WTC11 (cell line): ENCODE results near the gene MIER2. TPM values are rescaled to one million over a fixed set of nuclear protein-coding genes. Genes with fewer than 3 reads are reported as not detected.

ENCODE experiments used
- ATAC-seq: fragments of 200-7000 bp; cut with Tn5 transposase; 2 replicates; pipeline ENCODE4 v1.10.0; 2021; ENCODE audit warnings: mild to moderate bottlenecking, moderate library complexity
- CTCF ChIA-PET: fragments of 300-600 bp; sonication (Branson Sonifier 250); formaldehyde crosslinking; loops from one replicate; lab custom pipeline; 2021; ENCODE audit warnings: antibody characterized with exemption; lab: Charles Lee
- POLR2A ChIA-PET: fragments of 350-600 bp; sonication (Branson Sonifier 250); formaldehyde crosslinking; loops from one replicate; lab custom pipeline; 2021; ENCODE audit warnings: antibody characterized with exemption; lab: Charles Lee
- DNase-seq: peaks from one replicate; pipeline ENCODE4 v3.0.0; 2021; ENCODE audit warnings: low spot score
- H3K27ac Mint-ChIP-seq: 2 replicates; pipeline ENCODE4 v1.8.0; 2021; ENCODE audit warnings: mixed read lengths
- H3K27me3 Mint-ChIP-seq: 2 replicates; pipeline ENCODE4 v1.8.0; 2021; ENCODE audit warnings: low read depth, mild to moderate bottlenecking, moderate library complexity, mixed read lengths
- H3K36me3 Mint-ChIP-seq: 2 replicates; pipeline ENCODE4 v1.8.0; 2021; ENCODE audit warnings: mixed read lengths
- H3K4me1 Mint-ChIP-seq: 2 replicates; pipeline ENCODE4 v1.8.0; 2022; ENCODE audit warnings: mixed read lengths
- H3K4me3 Mint-ChIP-seq: 2 replicates; pipeline ENCODE4 v1.8.0; 2021; ENCODE audit warnings: mild to moderate bottlenecking, moderate library complexity, mixed read lengths
- H3K9me3 Mint-ChIP-seq: 2 replicates; pipeline ENCODE4 v1.8.0; 2021; ENCODE audit warnings: mixed read lengths
- ATF1 ChIP-seq: sonication (generic); formaldehyde crosslinking; IDR thresholded peaks from 2 replicates; pipeline ENCODE4 v1.8.1; 2023; ENCODE audit warnings: mild to moderate bottlenecking, moderate library complexity, missing genetic modification reagents
- ATF3 ChIP-seq: sonication (generic); formaldehyde crosslinking; conservative IDR thresholded peaks from 2 replicates; pipeline ENCODE4 v1.8.1; 2022; ENCODE audit warnings: mild to moderate bottlenecking, missing genetic modification reagents
- CTCF ChIP-seq: fragments of 200-600 bp; IDR thresholded peaks from 2 replicates; pipeline ENCODE4 v1.8.0; 2022; ENCODE audit warnings: antibody characterized with exemption
- E2F4 ChIP-seq: sonication (generic); formaldehyde crosslinking; IDR thresholded peaks from 2 replicates; pipeline ENCODE4 v1.8.1; 2022; ENCODE audit warnings: low read depth, mild to moderate bottlenecking, moderate library complexity, missing genetic modification reagents, borderline replicate concordance
- E2F5 ChIP-seq: sonication (generic); formaldehyde crosslinking; IDR thresholded peaks from 2 replicates; pipeline ENCODE4 v1.8.1; 2022; ENCODE audit warnings: mild to moderate bottlenecking, moderate library complexity, missing genetic modification reagents
- ELF4 ChIP-seq: sonication (generic); formaldehyde crosslinking; IDR thresholded peaks from 2 replicates; pipeline ENCODE4 v1.8.1; 2022; ENCODE audit warnings: low read depth, mild to moderate bottlenecking, moderate library complexity, missing genetic modification reagents
- EMX1 ChIP-seq: fragments of 250-450 bp; sonication (Bioruptor Pico); IDR thresholded peaks from 2 replicates; pipeline ENCODE4 v1.8.0; 2021; ENCODE audit warnings: mild to moderate bottlenecking
- FOXK1 ChIP-seq: sonication (generic); formaldehyde crosslinking; IDR thresholded peaks from 2 replicates; pipeline ENCODE4 v1.8.0; 2022; ENCODE audit warnings: mild to moderate bottlenecking, moderate library complexity, missing genetic modification reagents
- GABPB1 ChIP-seq: sonication (generic); formaldehyde crosslinking; IDR thresholded peaks from 2 replicates; pipeline ENCODE4 v1.8.1; 2023; ENCODE audit warnings: mild to moderate bottlenecking, missing genetic modification reagents
- IRF1 ChIP-seq: sonication (generic); formaldehyde crosslinking; IDR thresholded peaks from 2 replicates; pipeline ENCODE4 v1.8.0; 2023; ENCODE audit warnings: missing genetic modification reagents
- JUN ChIP-seq: sonication (generic); formaldehyde crosslinking; IDR thresholded peaks from 2 replicates; pipeline ENCODE4 v1.8.0; 2023; ENCODE audit warnings: mild to moderate bottlenecking, missing genetic modification reagents
- MAX ChIP-seq: sonication (generic); formaldehyde crosslinking; IDR thresholded peaks from 2 replicates; pipeline ENCODE4 v1.8.0; 2022; ENCODE audit warnings: mild to moderate bottlenecking, missing genetic modification reagents
- NFATC4 ChIP-seq: fragments of 250-450 bp; sonication (Bioruptor Pico); IDR thresholded peaks from 2 replicates; pipeline ENCODE4 v1.9.0; 2021; ENCODE audit warnings: mild to moderate bottlenecking
- NFE2L1 ChIP-seq: sonication (generic); formaldehyde crosslinking; IDR thresholded peaks from 2 replicates; pipeline ENCODE4 v1.8.1; 2023; ENCODE audit warnings: missing genetic modification reagents
- SMAD3 ChIP-seq: sonication (generic); formaldehyde crosslinking; IDR thresholded peaks from 2 replicates; pipeline ENCODE4 v1.8.0; 2022; ENCODE audit warnings: missing genetic modification reagents, mild to moderate bottlenecking, borderline replicate concordance
- SMAD4 ChIP-seq: sonication (generic); formaldehyde crosslinking; IDR thresholded peaks from 2 replicates; pipeline ENCODE4 v1.8.0; 2022; ENCODE audit warnings: mild to moderate bottlenecking, missing genetic modification reagents
- TCF7 ChIP-seq: sonication (generic); formaldehyde crosslinking; IDR thresholded peaks from 2 replicates; pipeline ENCODE4 v1.8.0; 2022; ENCODE audit warnings: mild to moderate bottlenecking, low read depth, missing genetic modification reagents, moderate library complexity
- ZMAT4 ChIP-seq: fragments of 250-450 bp; sonication (Bioruptor Pico); IDR thresholded peaks from 2 replicates; pipeline ENCODE4 v1.9.0; 2021; ENCODE audit warnings: mild to moderate bottlenecking
- ZNF138 ChIP-seq: sonication (generic); formaldehyde crosslinking; conservative IDR thresholded peaks from 2 replicates; pipeline ENCODE4 v1.8.1; 2022; ENCODE audit warnings: mild to moderate bottlenecking, moderate library complexity, missing genetic modification reagents
- ZNF219 ChIP-seq: sonication (generic); formaldehyde crosslinking; IDR thresholded peaks from 2 replicates; pipeline ENCODE4 v1.8.0; 2023; ENCODE audit warnings: missing genetic modification reagents, mild to moderate bottlenecking, borderline replicate concordance
- ZNF425 ChIP-seq: fragments of 250-450 bp; sonication (Bioruptor Pico); conservative IDR thresholded peaks from 2 replicates; pipeline ENCODE4 v1.9.0; 2021; ENCODE audit warnings: mild to moderate bottlenecking
- ZNF512 ChIP-seq: sonication (generic); formaldehyde crosslinking; IDR thresholded peaks from 2 replicates; pipeline ENCODE4 v1.8.1; 2022; ENCODE audit warnings: missing genetic modification reagents, borderline replicate concordance
- total RNA-seq: library from RNA; stranded (reverse); gene quantifications from 3 replicates; pipeline ENCODE4 v1.2.3, GENCODE V29; 2021

Gene MIER2
- total RNA-seq, 1 experiment from 2014 or later, result 56.3 TPM

GRCh38 chr19:328025-328505 is 16.5 kb downstream of the MIER2 start (continued):
- TF ChIP-seq CTCF, result no peak
- TF ChIP-seq EMX1 (CRISPR knock-in tag), result no peak
- no peak for TF ChIP-seq MAX (CRISPR knock-in tag)
- no peak for TF ChIP-seq ZMAT4 (CRISPR knock-in tag)
- no peak for TF ChIP-seq ZNF138 (CRISPR knock-in tag)

GRCh38 chr19:327291-328024 is 17.1 kb downstream of the MIER2 start:
- DNase-seq (no peak), ATAC-seq (no peak)
- H3K4me1 Mint-ChIP-seq, result no peaks in the 10 kb centered on the region
- H3K27ac Mint-ChIP-seq, result no peak overlapping the region
- no peak overlapping the region for H3K4me3 Mint-ChIP-seq
- TF ChIP-seq GABPB1 (CRISPR knock-in tag) (no peak), NFATC4 (no peak), NFE2L1 (CRISPR knock-in tag) (no peak), SMAD3 (CRISPR knock-in tag) (no peak), E2F4 (CRISPR knock-in tag) (no peak)
- no peaks in the 10 kb centered on the region for H3K27me3 Mint-ChIP-seq
- ChIA-PET CTCF (no interaction called here), POLR2A (no interaction called here)
- peaks cover 4% of the 10 kb centered on the region for H3K9me3 Mint-ChIP-seq
- H3K36me3 Mint-ChIP-seq, result peaks cover 59% of the 10 kb centered on the region

- Mint-ChIP-seq H3K4me1 (no peaks in the 10 kb centered on the region), H3K4me3 (no peak overlapping the region), H3K27ac (no peak overlapping the region), H3K9me3 (peaks cover 4% of the 10 kb centered on the region), H3K36me3 (peaks cover 59% of the 10 kb centered on the region), H3K27me3 (no peaks in the 10 kb centered on the region)
- CTCF ChIA-PET, result no interaction called here
- POLR2A ChIA-PET, result no interaction called here
- no peak for ATAC-seq
- no peak for DNase-seq
- no peak for TF ChIP-seq ATF3 (CRISPR knock-in tag)
- no peak for TF ChIP-seq SMAD4
- no peak for TF ChIP-seq E2F5
- no peak for TF ChIP-seq IRF1 (CRISPR knock-in tag)
- TF ChIP-seq ATF1 (CRISPR knock-in tag), result no peak
- no peak for TF ChIP-seq ZNF219 (CRISPR knock-in tag)
- TF ChIP-seq ELF4 (CRISPR knock-in tag), result no peak
- TF ChIP-seq ZNF425, result no peak
- no peak for TF ChIP-seq TCF7 (CRISPR knock-in tag)
- no peak for TF ChIP-seq ZNF512 (CRISPR knock-in tag)
- TF ChIP-seq FOXK1 (CRISPR knock-in tag), result no peak
- TF ChIP-seq JUN (CRISPR knock-in tag), result no peak
Measured at GRCh38 chr19:326871-327270, 17.7 kb downstream of the MIER2 start.
